Daoy (cell line): ENCODE measurements around the gene NAT10. TPM values are rescaled to one million over a fixed set of nuclear protein-coding genes. Genes with fewer than 3 reads are reported as not detected.

Source experiments
- DNase-seq: peaks from one replicate; pipeline ENCODE4 v3.0.0-alpha.2; 2015; ENCODE audit warnings: low read depth
- total RNA-seq: library from RNA; depleted of rRNA; stranded (reverse); fragments of >200 nt; shearing (Covaris generic); gene quantifications from 2 replicates; pipeline ENCODE4 v1.2.3, GENCODE V29; 2014; rRNA removed

NAT10 gene
- total RNA-seq, 1 experiment from 2014 or later = 23.4 TPM

DNA sequence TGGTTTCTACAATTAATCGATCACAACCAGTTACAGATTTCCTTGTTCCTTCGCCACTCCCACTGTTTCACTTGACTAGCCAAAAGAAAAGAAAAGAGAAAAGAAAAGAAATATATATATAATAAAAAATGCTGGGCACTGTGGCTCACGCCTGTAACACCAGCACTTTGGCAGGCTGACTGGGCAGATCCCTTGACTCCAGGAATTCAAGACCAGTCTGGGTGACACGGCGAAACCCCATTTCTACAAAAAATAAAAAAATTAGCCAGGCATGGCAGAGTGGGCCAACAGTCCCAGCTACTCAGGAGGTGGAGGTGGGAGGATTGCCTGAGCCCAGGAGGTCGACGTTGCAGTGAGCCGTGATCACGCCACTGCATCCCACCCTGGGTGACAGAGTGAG, 83.8 kb downstream of the NAT10 start:
- DNase-seq = no peak

GRCh38 chr11:34190192-34191139, 85.0 kb downstream of the NAT10 start:
- no peak for DNase-seq

GRCh38 chr11:34191578-34191977, 86.1 kb downstream of the NAT10 start:
- no peak for DNase-seq

DNA sequence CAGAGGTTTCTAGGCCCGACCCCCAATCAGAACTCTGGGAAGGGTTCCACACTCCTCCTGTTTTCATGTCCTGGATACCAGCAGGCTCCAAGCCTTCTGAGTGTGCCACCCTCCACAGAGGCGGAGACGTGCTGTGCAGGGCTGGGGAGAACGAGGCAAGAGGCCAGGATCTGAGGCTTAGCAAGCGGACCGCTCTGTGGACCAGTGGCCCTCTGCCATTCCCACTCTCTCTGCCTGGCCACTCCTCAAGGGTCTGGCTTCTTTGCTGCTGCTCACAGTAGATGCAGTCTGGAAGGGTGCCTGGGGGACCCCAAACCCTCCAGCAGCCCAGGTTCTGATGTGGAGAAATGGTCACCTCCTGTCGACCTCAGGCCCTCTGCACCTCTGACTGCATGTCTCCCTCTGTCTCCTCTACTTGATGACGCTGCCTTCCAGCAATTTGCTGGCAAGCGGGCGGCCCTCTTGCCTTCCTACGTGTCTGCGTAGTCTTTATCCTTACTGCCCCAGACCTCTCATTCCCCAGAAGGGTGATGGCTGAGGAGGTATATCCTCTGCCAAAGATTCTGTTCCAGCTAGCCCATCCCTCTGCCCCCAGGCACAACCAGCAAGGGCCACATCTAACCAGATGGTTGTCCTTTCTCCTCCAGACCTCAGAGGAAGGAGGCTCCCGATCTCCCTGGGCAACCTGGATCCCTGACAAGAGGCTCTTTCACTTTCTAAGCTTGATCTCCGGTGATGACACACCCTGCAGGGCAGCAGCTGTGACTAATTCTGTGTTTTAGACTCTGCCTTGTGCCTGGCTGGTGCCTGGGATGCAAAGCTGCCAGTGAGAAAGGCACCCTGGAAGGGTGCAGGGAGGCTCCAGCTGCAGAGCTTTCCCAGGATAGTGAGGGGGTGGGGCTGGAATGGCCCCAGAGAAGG, 87.3 kb downstream of the NAT10 start:
- DNase-seq = peak; percentile 91

DNA sequence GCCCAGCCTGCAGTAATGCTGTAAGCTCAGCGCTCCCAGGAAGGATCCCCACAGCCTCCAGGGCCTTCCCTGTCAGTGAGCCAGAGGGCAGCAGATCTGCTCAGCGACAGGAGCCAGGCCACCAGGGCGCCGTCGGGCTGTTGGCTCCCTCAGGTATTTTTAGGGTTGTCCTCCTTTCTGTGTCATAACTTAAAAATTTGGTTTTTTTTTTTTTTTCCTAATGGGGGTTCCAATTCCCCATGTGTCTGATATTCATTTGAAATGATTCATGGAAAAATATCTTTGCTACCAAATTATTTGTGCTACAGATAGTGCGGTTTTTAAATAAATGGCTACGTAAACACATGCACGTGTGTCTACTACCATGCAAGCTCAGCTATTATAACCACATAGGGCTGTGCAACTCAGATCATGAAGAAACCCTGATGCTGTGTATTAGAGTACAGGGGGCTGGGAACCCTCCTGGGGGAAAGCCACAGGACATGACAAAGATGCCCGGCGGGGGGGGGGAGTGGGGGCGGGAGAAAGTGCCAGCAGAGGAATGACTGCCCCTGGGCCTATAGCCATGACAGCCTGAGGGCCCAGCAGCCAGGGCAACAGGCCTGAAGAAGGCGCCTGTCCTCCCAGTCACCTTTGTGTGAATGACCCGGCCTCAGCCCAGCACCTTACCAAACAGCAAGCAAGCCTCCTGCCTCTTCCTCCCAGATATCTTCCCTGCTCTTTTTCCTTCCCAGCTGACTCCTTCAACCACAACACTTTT, 89.3 kb downstream of the NAT10 start:
- no peak for DNase-seq

Other genes with a start within 250 kb of the NAT10 start
- 2.0 and 6.0 TPM in 2 replicates for gene LMO2, start 213.6 kb upstream of the NAT10 start, total RNA-seq
- 140 and 166 TPM in 2 replicates for gene CAPRIN1, start 53.9 kb upstream of the NAT10 start, total RNA-seq